Measurements from ENCODE around the gene TMEM37.

TMEM37 gene

GRCh38 chr2:119426801-119427395 is 4.8 kb upstream of the TMEM37 start:
- H3K9me3 ChIP-seq (ENCODE audit: control insufficient read depth, insufficient read depth, low read depth, low read length) = peaks cover 11% of the 10 kb centered on the region; the same call in 1 of the 2 replicates
- H3K27me3 ChIP-seq (ENCODE audit: control insufficient read depth, insufficient read depth, low read length) = no peaks in the 10 kb centered on the region
- no peak overlapping the region for H3K9ac ChIP-seq (ENCODE audit: low read length)
- no peak overlapping the region for H3K27ac ChIP-seq (ENCODE audit: low read depth, low read length)
- no peaks in the 10 kb centered on the region for H3K36me3 ChIP-seq (ENCODE audit: control insufficient read depth, insufficient read depth, low read length)
- peaks cover 29% of the 10 kb centered on the region for H3K4me1 ChIP-seq (ENCODE audit: control insufficient read depth, insufficient read depth, low read length)
- no peak overlapping the region for H3K4me3 ChIP-seq (ENCODE audit: low read depth, low read length)

- H3K9ac ChIP-seq (ENCODE audit: low read length) = no peak overlapping the region
- H3K27ac ChIP-seq (ENCODE audit: low read depth, low read length) = no peak overlapping the region
- H3K4me1 ChIP-seq (ENCODE audit: control insufficient read depth, insufficient read depth, low read length) = peaks cover 35% of the 10 kb centered on the region
- peaks cover 8% of the 10 kb centered on the region; the same call in 1 of the 2 replicates for H3K27me3 ChIP-seq (ENCODE audit: control insufficient read depth, insufficient read depth, low read length)
- H3K9me3 ChIP-seq (ENCODE audit: control insufficient read depth, insufficient read depth, low read depth, low read length) = peaks cover 5% of the 10 kb centered on the region; the same call in 1 of the 2 replicates
- H3K36me3 ChIP-seq (ENCODE audit: control insufficient read depth, insufficient read depth, low read length) = no peaks in the 10 kb centered on the region
- H3K4me3 ChIP-seq (ENCODE audit: low read depth, low read length) = no peak overlapping the region
These were observed 3.9 kb upstream of the TMEM37 start for GRCh38 chr2:119427756-119428155.

GRCh38 chr2:119428488-119429224 is 3.0 kb upstream of the TMEM37 start:
- Histone ChIP-seq H3K9ac (ENCODE audit: low read length) (no peak overlapping the region), H3K4me1 (ENCODE audit: control insufficient read depth, insufficient read depth, low read length) (peaks cover 44% of the 10 kb centered on the region), H3K36me3 (ENCODE audit: control insufficient read depth, insufficient read depth, low read length) (no peaks in the 10 kb centered on the region), H3K9me3 (ENCODE audit: control insufficient read depth, insufficient read depth, low read depth, low read length) (no peaks in the 10 kb centered on the region), H3K27me3 (ENCODE audit: control insufficient read depth, insufficient read depth, low read length) (peaks cover 15% of the 10 kb centered on the region; the same call in 1 of the 2 replicates), H3K27ac (ENCODE audit: low read depth, low read length) (no peak overlapping the region), H3K4me3 (ENCODE audit: low read depth, low read length) (no peak overlapping the region)

- Histone ChIP-seq H3K27ac (ENCODE audit: low read depth, low read length) (no peak overlapping the region), H3K9me3 (ENCODE audit: control insufficient read depth, insufficient read depth, low read depth, low read length) (no peaks in the 10 kb centered on the region), H3K27me3 (ENCODE audit: control insufficient read depth, insufficient read depth, low read length) (peaks cover 15% of the 10 kb centered on the region; the same call in 1 of the 2 replicates)
These were observed 2.3 kb upstream of the TMEM37 start for GRCh38 chr2:119429225-119429981.

GRCh38 chr2:119430023-119430498 is 1.6 kb upstream of the TMEM37 start:
- peaks cover 15% of the 10 kb centered on the region; the same call in 1 of the 2 replicates for H3K27me3 ChIP-seq (ENCODE audit: control insufficient read depth, insufficient read depth, low read length)
- peaks cover 55% of the 10 kb centered on the region for H3K4me1 ChIP-seq (ENCODE audit: control insufficient read depth, insufficient read depth, low read length)
- no peak overlapping the region for H3K27ac ChIP-seq (ENCODE audit: low read depth, low read length)
- no peak overlapping the region for H3K4me3 ChIP-seq (ENCODE audit: low read depth, low read length)
- H3K36me3 ChIP-seq (ENCODE audit: control insufficient read depth, insufficient read depth, low read length) = no peaks in the 10 kb centered on the region
- no peaks in the 10 kb centered on the region for H3K9me3 ChIP-seq (ENCODE audit: control insufficient read depth, insufficient read depth, low read depth, low read length)
- H3K9ac ChIP-seq (ENCODE audit: low read length) = no peak overlapping the region

More at GRCh38 chr2:119429225-119429981, 2.3 kb upstream of the TMEM37 start:
- Histone ChIP-seq H3K4me3 (ENCODE audit: low read depth, low read length) (no peak overlapping the region), H3K4me1 (ENCODE audit: control insufficient read depth, insufficient read depth, low read length) (peaks cover 49% of the 10 kb centered on the region), H3K9ac (ENCODE audit: low read length) (no peak overlapping the region), H3K36me3 (ENCODE audit: control insufficient read depth, insufficient read depth, low read length) (no peaks in the 10 kb centered on the region)

DNA sequence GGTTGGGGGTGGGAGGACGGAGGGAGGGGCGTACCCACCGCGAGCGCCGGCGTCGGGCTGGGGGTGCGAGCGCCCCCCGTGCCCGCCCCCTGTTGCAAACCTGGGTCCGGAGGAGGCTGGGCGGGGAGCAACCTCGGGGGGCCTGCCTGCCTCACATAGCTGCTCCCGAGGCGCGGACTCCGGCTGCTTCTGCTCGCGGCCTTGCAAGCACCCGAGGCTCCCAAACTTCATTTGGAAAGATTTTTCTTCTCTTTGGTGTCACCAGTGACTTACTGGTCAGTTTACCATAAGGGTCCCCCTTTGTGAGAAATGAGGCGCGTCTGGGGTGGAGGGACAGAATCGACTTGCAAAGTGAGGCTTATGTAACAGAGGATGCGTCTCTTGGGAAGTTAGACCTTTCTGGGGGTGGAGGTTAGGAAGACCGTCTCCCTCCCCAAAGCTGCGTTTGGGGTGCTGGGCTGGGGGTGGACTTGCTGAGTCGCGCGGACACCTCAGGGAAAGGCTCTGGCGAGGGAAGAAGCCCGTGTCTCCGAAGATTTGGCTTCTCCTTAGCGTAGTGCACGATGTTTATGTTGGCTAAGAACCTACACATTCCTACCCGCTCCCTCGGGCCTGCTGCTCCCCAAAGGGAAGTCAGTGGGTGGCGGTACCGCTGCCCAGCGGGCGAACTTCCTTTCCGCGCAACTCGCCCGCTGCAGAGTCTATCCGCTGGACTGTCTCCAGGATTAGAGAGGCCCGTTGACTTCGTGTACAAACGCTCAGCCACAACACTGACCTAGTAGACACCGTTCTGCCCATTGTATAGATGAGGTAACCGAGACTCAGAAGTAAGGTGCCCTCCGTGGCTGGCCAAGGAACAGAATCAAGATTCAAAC is 559 bp downstream of the TMEM37 start:
- Histone ChIP-seq H3K27ac (ENCODE audit: low read depth, low read length) (no peak overlapping the region), H3K9ac (ENCODE audit: low read length) (peak overlapping the region; percentile 73), H3K27me3 (ENCODE audit: control insufficient read depth, insufficient read depth, low read length) (peaks cover 15% of the 10 kb centered on the region; the same call in 1 of the 2 replicates), H3K4me3 (ENCODE audit: low read depth, low read length) (peak overlapping the region; percentile 74), H3K9me3 (ENCODE audit: control insufficient read depth, insufficient read depth, low read depth, low read length) (no peaks in the 10 kb centered on the region), H3K36me3 (ENCODE audit: control insufficient read depth, insufficient read depth, low read length) (no peaks in the 10 kb centered on the region), H3K4me1 (ENCODE audit: control insufficient read depth, insufficient read depth, low read length) (peaks cover 50% of the 10 kb centered on the region)

DNA sequence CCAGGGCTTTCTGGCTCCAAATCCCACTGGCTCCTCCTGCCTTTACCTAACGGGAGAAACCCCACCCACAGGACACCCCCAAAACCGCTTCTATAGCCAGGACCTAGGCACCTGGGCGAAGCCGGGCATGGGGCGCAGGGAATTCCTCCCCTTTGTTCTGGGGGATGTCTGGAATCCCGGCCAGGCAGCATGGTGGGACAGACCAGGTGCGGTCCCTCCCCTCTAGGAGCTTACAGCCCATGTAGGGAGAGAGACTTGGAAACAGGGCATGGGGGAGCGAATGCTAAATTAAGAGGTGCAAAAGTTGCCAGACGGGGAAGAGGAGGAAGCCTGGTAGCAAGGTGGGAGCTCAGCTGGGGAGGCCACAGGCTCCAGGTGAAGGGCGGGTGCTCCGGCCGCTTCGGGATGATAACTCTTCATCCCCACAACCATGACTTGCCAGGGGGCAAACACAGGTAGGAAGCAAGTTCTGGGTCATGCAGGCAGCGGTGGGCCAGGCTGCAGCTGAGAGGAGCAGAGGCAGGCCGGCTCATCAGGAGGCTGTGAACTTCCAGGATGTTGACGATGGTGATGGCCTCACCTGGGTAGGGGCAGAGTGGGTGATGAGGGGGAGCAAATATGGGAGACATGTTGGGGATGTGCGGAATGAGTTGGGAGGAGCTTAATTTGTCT is 1.3 kb downstream of the TMEM37 start:
- Histone ChIP-seq H3K4me1 (ENCODE audit: control insufficient read depth, insufficient read depth, low read length) (peaks cover 49% of the 10 kb centered on the region), H3K4me3 (ENCODE audit: low read depth, low read length) (peak overlapping the region; percentile 74), H3K36me3 (ENCODE audit: control insufficient read depth, insufficient read depth, low read length) (no peaks in the 10 kb centered on the region), H3K9ac (ENCODE audit: low read length) (no peak overlapping the region), H3K9me3 (ENCODE audit: control insufficient read depth, insufficient read depth, low read depth, low read length) (no peaks in the 10 kb centered on the region), H3K27ac (ENCODE audit: low read depth, low read length) (no peak overlapping the region), H3K27me3 (ENCODE audit: control insufficient read depth, insufficient read depth, low read length) (peaks cover 15% of the 10 kb centered on the region; the same call in 1 of the 2 replicates)

DNA sequence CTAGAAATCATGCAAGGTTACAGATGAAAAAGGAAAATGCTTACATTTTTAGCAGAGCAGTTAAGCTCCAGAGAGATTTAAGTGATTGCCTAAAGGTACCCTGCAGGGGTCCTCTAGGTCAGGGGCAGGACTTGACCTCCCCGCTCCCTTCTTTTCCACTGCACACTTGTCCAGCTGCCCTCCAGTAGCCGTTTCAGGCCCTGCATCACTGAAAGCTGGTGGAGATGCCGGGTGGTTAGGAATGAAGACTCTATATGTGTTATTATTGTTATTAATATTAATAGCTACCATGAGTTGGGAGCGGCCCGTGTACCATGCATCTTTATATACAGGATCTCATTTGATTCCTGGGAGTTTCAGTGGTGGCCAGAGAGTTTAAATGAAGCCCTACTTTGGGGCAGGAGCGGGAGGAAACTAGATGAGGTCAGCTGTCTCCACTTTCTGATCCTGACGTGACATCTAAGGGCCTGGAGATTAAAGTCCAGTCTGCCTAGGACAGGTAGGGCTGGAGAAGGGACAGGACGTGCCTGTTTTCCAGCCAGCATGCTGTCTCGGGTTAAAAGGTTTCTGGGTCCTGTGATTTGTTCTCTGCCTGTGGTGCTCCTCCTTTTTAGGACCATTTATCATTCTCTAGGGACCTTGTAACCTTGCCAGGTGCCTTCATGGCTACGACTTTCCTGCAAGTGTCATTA is 2.1 kb downstream of the TMEM37 start:
- H3K27ac ChIP-seq (ENCODE audit: low read depth, low read length) = no peak overlapping the region
- H3K4me3 ChIP-seq (ENCODE audit: low read depth, low read length) = no peak overlapping the region
- peaks cover 15% of the 10 kb centered on the region; the same call in 1 of the 2 replicates for H3K27me3 ChIP-seq (ENCODE audit: control insufficient read depth, insufficient read depth, low read length)
- peaks cover 49% of the 10 kb centered on the region for H3K4me1 ChIP-seq (ENCODE audit: control insufficient read depth, insufficient read depth, low read length)
- H3K9ac ChIP-seq (ENCODE audit: low read length) = no peak overlapping the region
- no peaks in the 10 kb centered on the region for H3K36me3 ChIP-seq (ENCODE audit: control insufficient read depth, insufficient read depth, low read length)
- no peaks in the 10 kb centered on the region for H3K9me3 ChIP-seq (ENCODE audit: control insufficient read depth, insufficient read depth, low read depth, low read length)

GRCh38 chr2:119434664-119435063 is 3.0 kb downstream of the TMEM37 start:
- peaks cover 43% of the 10 kb centered on the region for H3K4me1 ChIP-seq (ENCODE audit: control insufficient read depth, insufficient read depth, low read length)
- no peaks in the 10 kb centered on the region for H3K9me3 ChIP-seq (ENCODE audit: control insufficient read depth, insufficient read depth, low read depth, low read length)
- H3K27ac ChIP-seq (ENCODE audit: low read depth, low read length) = no peak overlapping the region
- H3K4me3 ChIP-seq (ENCODE audit: low read depth, low read length) = no peak overlapping the region
- H3K9ac ChIP-seq (ENCODE audit: low read length) = no peak overlapping the region
- H3K27me3 ChIP-seq (ENCODE audit: control insufficient read depth, insufficient read depth, low read length) = peaks cover 15% of the 10 kb centered on the region; the same call in 1 of the 2 replicates
- no peaks in the 10 kb centered on the region for H3K36me3 ChIP-seq (ENCODE audit: control insufficient read depth, insufficient read depth, low read length)
